Stimulated activated CD4-positive, alpha-beta T cell treated with anti-CD3 and anti-CD28 coated beads, Interleukin-4, amount 100 ng/mL, for 4 hours (primary cell): ENCODE measurements around the gene FNDC7.
A peak's percentile ranks its signal among the peaks of the same experiment; 100 is the strongest.
"Not testable (repeated sequence)": the region's sequence is repeated elsewhere in the genome, so short reads cannot be mapped to it uniquely, and the experiment has no call there.

Experiments
- DNase-seq, 2 experiments: peaks; one replicate each; pipeline ENCODE4 v3.0.0-alpha.2; 2020

Gene FNDC7, protein sequence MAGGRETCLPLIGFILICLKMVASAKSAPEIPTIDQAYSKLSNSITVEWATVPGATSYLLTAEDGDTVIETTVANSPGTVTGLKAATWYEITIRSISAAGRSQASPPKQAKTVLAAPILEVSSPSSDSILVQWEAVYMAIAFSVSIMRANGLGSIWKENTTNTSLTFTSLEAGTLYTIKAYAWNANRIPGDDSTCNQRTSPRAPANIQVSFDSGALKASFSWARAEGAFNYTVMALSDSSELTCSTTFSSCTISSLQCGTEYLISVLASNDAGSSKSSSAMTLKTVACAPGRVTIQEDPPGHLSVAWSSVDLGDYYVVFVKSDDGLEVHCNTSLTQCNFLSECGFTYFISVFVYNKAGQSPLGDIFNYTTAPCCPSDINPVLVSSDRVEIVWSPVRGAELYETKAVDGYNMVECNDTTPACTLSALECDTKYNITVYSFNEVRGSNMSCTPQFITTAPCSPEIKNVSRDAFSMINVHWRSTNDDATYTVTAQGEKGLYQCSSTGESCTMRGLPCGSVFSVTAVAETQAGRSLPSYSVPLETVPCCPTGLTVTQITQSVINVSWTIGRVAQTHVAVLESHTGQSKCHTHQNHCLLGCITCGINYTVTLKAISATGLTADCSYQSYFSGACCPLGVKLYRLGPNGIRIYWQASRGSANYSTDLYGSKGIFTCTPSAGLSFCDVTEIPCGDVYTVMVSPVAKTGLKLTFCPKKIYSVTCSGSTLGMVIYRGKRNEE

DNA sequence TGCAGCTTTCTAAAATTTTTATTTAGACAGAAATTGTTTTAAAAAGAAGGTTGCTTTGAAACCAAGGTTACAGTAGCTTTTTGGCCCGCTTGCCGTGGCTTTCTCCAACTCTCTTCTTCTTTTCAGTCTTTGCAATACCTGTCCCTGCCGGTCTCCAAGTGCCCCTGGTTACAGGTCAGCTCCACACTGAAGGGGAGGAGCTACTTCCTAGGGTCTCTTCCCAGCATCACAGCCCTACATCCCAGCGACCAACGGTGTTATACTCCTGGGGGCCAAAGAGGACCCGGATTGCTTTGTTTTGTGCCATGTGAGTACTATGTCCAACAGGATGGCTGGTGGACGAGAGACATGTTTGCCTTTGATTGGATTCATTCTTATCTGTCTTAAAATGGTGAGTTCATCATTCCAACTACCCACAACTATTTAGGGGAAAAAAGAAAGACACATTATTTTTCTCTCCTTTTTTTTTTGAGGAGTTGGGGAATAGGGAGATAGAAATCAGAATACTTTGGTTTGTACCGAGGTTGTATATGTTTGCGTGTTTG lies at the start of gene FNDC7:
Gene FNDC7, plus strand, starts transcription at position 303 of the 545 bp plus-strand sequence. Its CDS starts 26 bp downstream, at position 329.
- no peak for DNase-seq

DNA sequence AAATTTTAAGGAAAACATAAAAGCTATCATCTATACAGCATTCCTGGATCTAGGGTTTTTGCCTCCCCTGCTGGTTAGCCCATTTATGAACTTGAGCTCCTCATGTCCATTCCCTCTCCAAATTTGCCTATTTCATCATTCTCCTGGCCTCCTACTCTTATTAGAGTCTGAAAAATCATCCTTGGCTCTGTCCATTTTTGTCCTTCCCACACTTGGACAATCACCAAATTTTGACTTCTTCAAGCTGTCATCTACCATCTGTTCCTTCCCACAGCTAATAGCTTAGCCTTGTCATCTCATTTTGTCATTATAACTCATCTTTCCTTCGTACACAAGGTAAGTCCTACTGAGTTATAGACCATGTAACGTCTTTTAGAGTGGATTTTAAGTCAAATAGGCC lies 49.6 kb upstream of the FNDC7 start:
- no peak for DNase-seq

GRCh38 chr1:108664481-108664880 lies 48.2 kb upstream of the FNDC7 start:
- DNase-seq = no peak

DNA sequence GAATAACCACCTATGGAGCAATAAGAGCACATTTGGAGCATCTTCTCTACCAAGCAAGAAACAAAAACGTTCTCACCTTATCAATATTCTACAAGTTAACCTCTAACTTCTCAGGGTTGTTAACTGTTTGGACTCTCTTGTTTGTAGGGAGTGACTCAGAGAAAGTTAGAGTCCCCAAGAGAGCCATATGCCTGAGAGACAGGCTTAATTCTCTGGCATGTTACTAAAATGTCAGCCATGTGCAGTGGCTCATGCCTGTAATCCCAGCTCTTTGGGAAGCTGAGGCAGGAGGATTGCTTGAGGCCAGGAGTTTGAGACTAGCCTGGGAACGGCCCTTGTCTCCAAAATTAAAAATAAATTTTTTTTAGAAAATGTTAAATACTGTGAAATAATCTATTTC lies 47.6 kb upstream of the FNDC7 start:
- no peak for DNase-seq

GRCh38 chr1:108665771-108666170 lies 46.9 kb upstream of the FNDC7 start:
- no peak for DNase-seq

DNA sequence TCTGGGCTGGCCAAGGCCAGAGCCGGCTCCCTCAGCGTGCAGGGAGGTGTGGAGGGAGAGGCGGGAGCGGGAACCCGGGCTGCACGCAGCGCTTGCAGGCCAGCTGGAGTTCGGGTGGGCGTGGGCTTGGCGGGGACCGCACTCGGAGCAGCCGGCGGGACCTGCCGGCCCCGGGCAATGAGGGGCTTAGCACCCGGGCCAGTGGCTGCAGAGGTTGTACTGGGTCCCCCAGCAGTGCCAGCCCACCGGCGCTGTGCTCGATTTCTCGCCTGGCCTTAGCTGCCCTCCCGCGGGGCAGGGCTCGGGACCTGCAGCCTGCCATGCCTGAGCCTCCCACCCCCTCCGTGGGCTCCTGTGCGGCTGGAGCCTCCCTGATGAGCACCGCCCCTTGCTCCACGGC lies 45.3 kb upstream of the FNDC7 start:
- DNase-seq = not testable (repeated sequence)

DNA sequence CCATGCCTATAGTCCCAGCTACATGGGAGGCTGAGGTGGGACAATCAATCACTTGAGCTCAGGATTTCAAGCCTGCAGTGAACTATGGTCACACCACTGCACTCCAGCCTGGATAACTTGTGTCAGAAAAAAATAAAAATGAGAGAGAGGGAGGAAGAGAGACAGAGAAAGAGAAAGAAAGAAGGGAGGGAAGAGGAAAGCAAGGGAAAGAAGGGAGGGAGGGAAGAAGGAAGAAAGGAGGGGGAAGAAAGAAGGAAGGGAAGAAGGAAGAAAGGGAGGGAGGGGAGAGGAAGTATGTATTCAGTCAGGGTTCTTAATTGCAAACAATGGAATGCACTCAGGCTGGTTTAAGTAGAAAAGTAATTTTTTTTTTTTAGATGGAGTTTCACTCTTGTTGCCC lies 43.9 kb upstream of the FNDC7 start:
- DNase-seq = no peak

- DNase-seq = no peak
Observed at GRCh38 chr1:108669679-108670078, 43.0 kb upstream of the FNDC7 start.

DNA sequence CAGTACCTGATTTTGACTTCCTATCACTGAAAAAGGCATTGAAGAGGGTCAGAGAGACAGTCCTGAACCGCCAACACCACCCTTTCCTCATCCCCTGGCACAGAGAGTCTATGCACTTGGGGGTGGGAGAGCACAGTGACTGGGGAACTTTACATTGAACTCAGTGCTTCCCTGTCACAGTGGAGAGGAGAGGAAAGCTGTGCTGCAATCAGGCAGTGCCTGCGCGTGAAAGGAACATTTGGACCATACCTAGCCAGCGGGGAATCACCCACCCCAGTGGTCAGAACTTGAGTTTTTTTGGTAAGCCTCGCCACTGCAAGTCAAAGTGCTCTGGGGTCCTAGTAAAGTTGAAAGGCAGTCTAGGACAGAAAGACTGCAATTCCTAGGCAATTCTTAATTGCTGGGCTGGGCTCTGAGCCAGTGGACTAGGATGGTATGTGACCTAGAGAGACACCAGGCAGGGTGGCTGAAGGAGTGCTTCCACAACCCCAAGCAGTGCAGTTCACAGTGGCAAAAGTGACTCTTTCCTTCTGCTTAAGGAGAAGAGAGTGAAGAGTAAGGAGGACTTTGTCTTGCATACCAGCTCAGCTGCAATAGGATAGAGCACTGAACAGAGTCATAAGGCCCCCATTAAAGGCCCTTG lies 42.5 kb upstream of the FNDC7 start:
- DNase-seq = no peak

DNA sequence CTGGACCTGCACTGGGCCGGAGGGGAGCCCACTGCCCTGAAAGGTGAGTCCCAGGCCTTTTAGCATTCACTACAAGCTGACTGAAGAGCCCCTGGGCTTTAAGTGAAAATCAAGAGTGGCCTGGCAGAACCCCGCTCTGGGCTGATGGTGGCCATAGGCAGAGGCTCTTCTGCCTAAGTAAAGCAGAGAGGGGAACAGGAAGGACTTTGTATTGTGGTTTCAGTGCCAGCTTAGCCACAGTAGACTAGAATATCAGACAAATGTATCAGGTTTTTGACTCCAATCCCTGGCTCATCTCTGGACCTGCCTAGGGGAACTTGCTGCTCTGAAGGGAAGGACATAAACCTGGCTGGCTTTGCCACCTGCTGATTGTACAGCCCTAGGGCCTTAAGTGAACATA lies 41.6 kb upstream of the FNDC7 start:
- no peak for DNase-seq

GRCh38 chr1:108678706-108679105 lies 34.0 kb upstream of the FNDC7 start:
- DNase-seq = no peak

DNA sequence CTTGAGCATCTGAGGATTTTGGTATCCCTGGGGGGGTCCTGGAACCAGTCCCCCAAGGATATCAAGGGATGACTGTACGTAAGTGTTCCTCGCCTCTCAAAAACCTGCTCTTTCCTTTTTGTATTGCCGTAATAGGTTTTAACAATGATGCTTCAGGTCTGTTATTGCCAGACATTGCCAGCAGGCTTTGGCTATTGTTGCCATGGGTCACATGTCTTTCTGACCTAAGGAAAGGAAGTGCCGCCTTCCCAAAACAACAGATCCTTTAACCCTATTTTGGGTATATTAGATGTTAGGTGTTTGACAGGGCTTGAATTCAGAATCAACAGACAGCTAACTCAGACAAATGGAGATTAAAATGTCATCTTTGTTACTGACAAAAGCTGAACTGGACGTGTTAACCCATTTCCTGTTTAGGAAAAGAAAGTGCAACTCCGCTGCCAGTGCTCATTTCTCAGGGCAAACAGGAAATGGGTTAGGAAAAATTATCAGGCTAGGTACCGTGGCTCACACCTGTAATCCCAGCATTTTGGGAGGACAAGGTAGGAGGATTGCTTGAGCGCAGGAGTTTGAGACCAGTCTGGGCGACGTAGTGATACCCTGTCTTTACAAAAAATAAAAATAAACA lies 33.0 kb upstream of the FNDC7 start:
- no peak for DNase-seq

DNA sequence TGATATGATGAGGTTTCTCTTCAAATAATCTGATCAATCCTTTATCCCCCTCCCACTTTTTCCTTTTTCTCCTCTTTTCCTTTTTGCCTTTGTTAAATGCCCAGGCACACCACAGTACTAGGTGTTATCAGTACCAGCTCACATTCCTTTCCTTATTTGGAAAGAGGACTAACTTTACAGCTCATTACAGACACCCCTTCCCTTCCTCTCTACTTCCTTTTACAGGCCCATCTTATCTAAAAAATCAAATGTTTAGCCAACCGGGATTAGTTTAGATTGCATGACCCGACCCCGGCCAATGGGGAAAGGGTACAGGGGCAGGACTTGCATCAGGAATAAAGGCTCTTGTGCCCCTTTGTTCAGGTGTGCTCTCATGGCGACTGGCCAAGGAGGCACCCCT lies 31.0 kb upstream of the FNDC7 start:
- not testable (repeated sequence) for DNase-seq

DNA sequence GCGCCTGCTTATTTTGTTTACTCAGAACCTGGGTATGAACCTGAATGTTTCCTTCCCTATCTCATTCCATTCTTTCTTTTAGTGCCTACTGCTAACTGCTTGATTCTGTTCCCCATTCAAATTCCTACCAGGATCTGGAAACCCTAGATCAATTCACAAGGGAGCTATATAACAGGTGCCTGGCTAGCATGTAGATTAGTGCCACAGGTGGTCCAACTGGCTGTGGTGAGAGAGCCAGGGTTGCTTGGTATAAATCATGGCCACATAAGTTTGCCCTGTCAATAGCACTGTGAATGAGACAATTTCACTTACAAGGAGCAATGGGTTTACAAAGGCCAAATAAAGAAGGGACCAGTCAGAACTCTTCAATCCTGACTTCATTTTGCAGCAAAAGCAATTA lies 27.2 kb upstream of the FNDC7 start:
- DNase-seq = no peak

GRCh38 chr1:108686614-108687313 lies 25.9 kb upstream of the FNDC7 start:
- DNase-seq = no peak

GRCh38 chr1:108691128-108691941 lies 21.4 kb upstream of the FNDC7 start:
- no peak for DNase-seq

- peak; percentile 89 to 93 for DNase-seq
Observed at GRCh38 chr1:108691942-108692723, 20.6 kb upstream of the FNDC7 start, which contains the start of gene PRPF38B. Gene PRPF38B, plus strand, starts transcription at chr1:108692310. Its CDS starts 282 bp downstream, at chr1:108692592.

GRCh38 chr1:108692724-108693655 lies 19.7 kb upstream of the FNDC7 start:
- DNase-seq = peak; percentile 53 to 70

- no peak for DNase-seq
Observed at GRCh38 chr1:108695535-108695934, 17.2 kb upstream of the FNDC7 start.
